HCT116 (cell line): ENCODE measurements around the gene MRGPRX4. TPM values are rescaled to one million over a fixed set of nuclear protein-coding genes. Genes with fewer than 3 reads are reported as not detected.

Source experiments
- ATAC-seq: fragments of 200-7000 bp; cut with Tn5 transposase; 2 replicates; pipeline ENCODE4 v1.9.1; 2020; ENCODE audit warnings: mild to moderate bottlenecking, moderate library complexity
- BruUV-seq: library from RNA; stranded (reverse); fragments of 400-500 nt; replicated peaks from 2 replicates; lab custom pipeline; 2021; lab: Mats Ljungman, UMichigan
- CTCF ChIA-PET: fragments of 300-600 bp; sonication (Branson Sonifier 250); formaldehyde crosslinking; loops from one replicate; lab custom pipeline; 2021; ENCODE audit warnings: antibody characterized with exemption; lab: Charles Lee
- POLR2A ChIA-PET: fragments of 300-600, 350-600 bp; sonication (Branson Sonifier 250); formaldehyde crosslinking; loops from one replicate; lab custom pipeline; 2021; ENCODE audit warnings: antibody characterized with exemption; lab: Charles Lee
- RAD21 ChIA-PET, 2 experiments: fragments of 300-600 bp; sonication (Branson Sonifier 250); formaldehyde crosslinking; loops; one replicate each; lab custom pipeline; 2023; ENCODE audit warnings: low total read pairs in 2 of 2; ENCODE audit not compliant: uncharacterized antibody in 2 of 2, unreplicated experiment in 2 of 2, low non-redundant PET in 1 of 2; lab: Charles Lee
- DNase-seq: peaks from one replicate; pipeline ENCODE4 v3.0.0-alpha.2; 2010; ENCODE audit warnings: low read depth, low spot score
- H2AFZ ChIP-seq: fragments of 200-600 bp; shearing (Covaris generic), sonication (generic); 2 replicates; pipeline ENCODE4 v1.6.1; 2017; ENCODE audit warnings: low read depth, mixed run types, mixed read lengths, antibody characterized with exemption, low read length; ENCODE audit not compliant: poor library complexity, severe bottlenecking
- H3K27ac ChIP-seq: 2 replicates; pipeline ENCODE4 v1.5.1; 2012; ENCODE audit warnings: low read depth, low read length
- H3K27me3 ChIP-seq: fragments of 200-600 bp; sonication (generic); 2 replicates; pipeline ENCODE4 v1.6.1; 2016; ENCODE audit warnings: mixed run types, low read length, mixed read lengths; ENCODE audit not compliant: insufficient read depth
- H3K36me3 ChIP-seq, 2 experiments: fragments of 200-500 bp in 1 of 2; fragments of 200-600 bp in 1 of 2; sonication (Bioruptor generic) in 1 of 2; sonication (generic) in 1 of 2; 2 replicates each; pipeline versions ENCODE4 v1.5.1 to v1.6.1; 2014 to 2016; ENCODE audit warnings: low read length in 2 of 2, inconsistent platforms in 1 of 2, mixed read lengths in 1 of 2, mixed run types in 1 of 2; ENCODE audit not compliant: insufficient read depth in 2 of 2, control insufficient read depth in 1 of 2
- H3K4me1 ChIP-seq, 2 experiments: fragments of 200-600 bp in 1 of 2; sonication (generic) in 1 of 2; 2 replicates each; pipeline versions ENCODE4 v1.5.1 to v1.6.1; 2012 to 2017; ENCODE audit warnings: low read length in 2 of 2, inconsistent platforms in 1 of 2, mild to moderate bottlenecking in 1 of 2, mixed read lengths in 1 of 2, mixed run types in 1 of 2, moderate library complexity in 1 of 2; ENCODE audit not compliant: insufficient read depth in 2 of 2, control insufficient read depth in 1 of 2
- H3K4me2 ChIP-seq: fragments of 200-600 bp; sonication (generic); 2 replicates; pipeline ENCODE4 v1.6.1; 2017; ENCODE audit warnings: mixed run types, low read length, mixed read lengths
- H3K4me3 ChIP-seq, 2 experiments: fragments of 200-600 bp in 1 of 2; sonication (generic) in 1 of 2; replicated peaks in 1 of 2; 2 replicates each; pipeline ENCODE4 v1.5.1; 2011 to 2016; ENCODE audit warnings: low read length in 2 of 2, control low read depth in 1 of 2, low read depth in 1 of 2, mild to moderate bottlenecking in 1 of 2, mixed read lengths in 1 of 2, mixed run types in 1 of 2
- H3K79me2 ChIP-seq: fragments of 200-600 bp; sonication (generic); 2 replicates; pipeline ENCODE4 v1.6.1; 2017; ENCODE audit warnings: mild to moderate bottlenecking, mixed run types, low read length, moderate library complexity, mixed read lengths; ENCODE audit not compliant: insufficient read depth
- H3K9ac ChIP-seq: fragments of 200-600 bp; sonication (generic); 2 replicates; pipeline ENCODE4 v1.6.1; 2016; ENCODE audit warnings: low read length, mixed read lengths
- H3K9me2 ChIP-seq: fragments of 200-600 bp; sonication (generic), shearing (Covaris generic); 2 replicates; pipeline ENCODE4 v1.6.1; 2017; ENCODE audit warnings: mixed run types, mild to moderate bottlenecking, moderate library complexity; ENCODE audit not compliant: insufficient read depth
- H3K9me3 ChIP-seq, 2 experiments: fragments of 200-500 bp in 1 of 2; fragments of 200-600 bp in 1 of 2; sonication (Bioruptor generic) in 1 of 2; sonication (generic) in 1 of 2; 2 replicates each; pipeline ENCODE4 v1.6.1; 2014 to 2017; ENCODE audit warnings: low read length in 2 of 2, mixed read lengths in 2 of 2, inconsistent platforms in 1 of 2, low read depth in 1 of 2, mild to moderate bottlenecking in 1 of 2, mixed run types in 1 of 2, moderate library complexity in 1 of 2; ENCODE audit not compliant: control insufficient read depth in 1 of 2, insufficient read depth in 1 of 2
- H4K20me1 ChIP-seq: fragments of 200-600 bp; sonication (generic), shearing (Covaris generic); 2 replicates; pipeline ENCODE4 v1.6.1; 2017; ENCODE audit warnings: mixed run types, mild to moderate bottlenecking, moderate library complexity; ENCODE audit not compliant: insufficient read depth
- CTCF ChIP-seq, 3 experiments: fragments of 200-600 bp in 1 of 3; sonication (generic) in 1 of 3; IDR thresholded peaks in 2 of 3; conservative IDR thresholded peaks in 1 of 3; 2 replicates each; pipeline ENCODE4 v1.5.1; 2012 to 2017; ENCODE audit warnings: low read depth in 2 of 3, low read length in 2 of 3, antibody characterized with exemption in 1 of 3, borderline replicate concordance in 1 of 3, control low read depth in 1 of 3, mild to moderate bottlenecking in 1 of 3, mixed read lengths in 1 of 3, mixed run types in 1 of 3, moderate library complexity in 1 of 3; ENCODE audit not compliant: insufficient read depth in 1 of 3
- EGR1 ChIP-seq: IDR thresholded peaks from 2 replicates; pipeline ENCODE4 v1.6.1; 2012; ENCODE audit warnings: low read depth
- ELF1 ChIP-seq: IDR thresholded peaks from 2 replicates; pipeline ENCODE4 v1.6.1; 2012; ENCODE audit warnings: low read depth, borderline replicate concordance
- EZH2 ChIP-seq: fragments of 200-600 bp; sonication (generic); IDR thresholded peaks from 2 replicates; pipeline ENCODE4 v1.6.1; 2017; ENCODE audit warnings: antibody characterized with exemption, mixed run types
- EZH2phosphoT487 ChIP-seq: fragments of 200-600 bp; IDR thresholded peaks from 2 replicates; pipeline ENCODE4 v1.6.1; 2018; ENCODE audit warnings: antibody characterized with exemption, borderline replicate concordance
- FOSL1 ChIP-seq: IDR thresholded peaks from 2 replicates; pipeline ENCODE4 v1.6.1; 2012; ENCODE audit warnings: low read depth
- JUND ChIP-seq: IDR thresholded peaks from 2 replicates; pipeline ENCODE4 v1.6.1; 2012
- MAX ChIP-seq: IDR thresholded peaks from 2 replicates; pipeline ENCODE4 v1.6.1; 2012
- POLR2A ChIP-seq: IDR thresholded peaks from 2 replicates; pipeline ENCODE4 v1.7.0; 2011; ENCODE audit warnings: borderline replicate concordance; ENCODE audit not compliant: insufficient read depth, insufficient read length; ENCODE audit errors: extremely low read depth
- POLR2AphosphoS5 ChIP-seq: IDR thresholded peaks from 2 replicates; pipeline ENCODE4 v1.6.1; 2011; ENCODE audit warnings: mild to moderate bottlenecking, low read depth, low read length, moderate library complexity
- RAD21 ChIP-seq: IDR thresholded peaks from 2 replicates; pipeline ENCODE4 v1.6.1; 2012; ENCODE audit warnings: low read depth, mild to moderate bottlenecking
- SP1 ChIP-seq: IDR thresholded peaks from 2 replicates; pipeline ENCODE4 v1.6.1; 2012; ENCODE audit warnings: low read depth
- intact Hi-C: fragments of 100-400 bp; cut with micrococcal nuclease; formaldehyde crosslinking; loops from 2 replicates; pipeline ENCODE4 v1.10.0; 2022
- total RNA-seq: library from RNA; stranded (reverse); gene quantifications from one replicate; pipeline ENCODE4 v1.2.1, GENCODE V29; 2021; ENCODE audit not compliant: unreplicated experiment

Gene MRGPRX4
- total RNA-seq, 1 experiment from 2014 or later: not detected

GRCh38 chr11:18168372-18168771 is 4.3 kb upstream of the MRGPRX4 start:
- ATAC-seq: no peak
- POLR2A ChIA-PET: no interaction called here
- intact Hi-C loops: no loop called here
- Histone ChIP-seq H3K4me2 (no peak overlapping the region), H3K4me1 (no peaks in the 10 kb centered on the region), H3K9ac (no peak overlapping the region), H3K9me3 (no peaks in the 10 kb centered on the region), H3K9me2 (no peaks in the 10 kb centered on the region), H3K79me2 (no peaks in the 10 kb centered on the region), H3K36me3 (no peaks in the 10 kb centered on the region), H3K27me3 (no peaks in the 10 kb centered on the region), H4K20me1 (no peaks in the 10 kb centered on the region), H2AFZ (no peak overlapping the region), H3K4me3 (no peak overlapping the region), H3K27ac (no peak overlapping the region)
- no peak for DNase-seq
- BruUV-seq: no TSS peak
- RAD21 ChIA-PET: no interaction called here
- TF ChIP-seq FOSL1 (no peak), EGR1 (no peak), ELF1 (no peak), POLR2A (no peak), RAD21 (no peak), JUND (no peak), POLR2AphosphoS5 (no peak), SP1 (no peak), EZH2 (no peak), CTCF (IDR thresholded peaks at IDR 0.05 in 2 of 3, conservative IDR thresholded peaks at IDR 0.05 in 1 of 3; ENCODE audit: borderline replicate concordance in 1 of 3, insufficient read depth in 1 of 3, low read depth in 2 of 3, low read length in 2 of 3) (no peak), EZH2phosphoT487 (no peak), MAX (no peak)
- CTCF ChIA-PET: no interaction called here
